H9 (cell line): Measurements from ENCODE around the gene AK9. TPM values are rescaled to one million over a fixed set of nuclear protein-coding genes. Genes with fewer than 3 reads are reported as not detected.

Experiments
- DNase-seq: peaks from one replicate; pipeline ENCODE4 v3.0.0-alpha.2; 2017
- H2AFZ ChIP-seq: one replicate; pipeline ENCODE4 v1.6.1; 2013; ENCODE audit warnings: mild to moderate bottlenecking, low read length, control low read depth, moderate library complexity
- H2AK5ac ChIP-seq: 2 replicates; pipeline ENCODE4 v1.6.1; 2013; ENCODE audit warnings: low read length, control low read depth, mixed read lengths; ENCODE audit not compliant: insufficient read length
- H2BK120ac ChIP-seq: one replicate; pipeline ENCODE4 v1.6.1; 2013; ENCODE audit warnings: low read depth, mild to moderate bottlenecking, low read length, control low read depth, inconsistent platforms; ENCODE audit not compliant: poor library complexity, severe bottlenecking
- H2BK12ac ChIP-seq: 2 replicates; pipeline ENCODE4 v1.6.1; 2013; ENCODE audit warnings: low read length, control low read depth, mixed read lengths, low read depth; ENCODE audit not compliant: insufficient read length
- H2BK15ac ChIP-seq: 2 replicates; pipeline ENCODE4 v1.6.1; 2013; ENCODE audit warnings: low read depth, low read length, control low read depth
- H2BK20ac ChIP-seq: one replicate; pipeline ENCODE4 v1.6.1; 2013; ENCODE audit warnings: low read depth, mild to moderate bottlenecking, low read length, control low read depth, inconsistent platforms; ENCODE audit not compliant: poor library complexity, severe bottlenecking
- H2BK5ac ChIP-seq: 2 replicates; pipeline ENCODE4 v1.6.1; 2013; ENCODE audit warnings: low read length, control low read depth, mixed read lengths; ENCODE audit not compliant: insufficient read length
- H3K14ac ChIP-seq: 2 replicates; pipeline ENCODE4 v1.6.1; 2013; ENCODE audit warnings: low read length, control low read depth; ENCODE audit not compliant: insufficient read depth
- H3K18ac ChIP-seq: 2 replicates; pipeline ENCODE4 v1.6.1; 2013; ENCODE audit warnings: low read depth, mild to moderate bottlenecking, mixed read lengths, low read length, control low read depth; ENCODE audit not compliant: insufficient read length
- H3K23ac ChIP-seq: 2 replicates; pipeline ENCODE4 v1.6.1; 2013; ENCODE audit warnings: low read length, control low read depth, mixed read lengths, low read depth; ENCODE audit not compliant: insufficient read length
- H3K23me2 ChIP-seq: 2 replicates; pipeline ENCODE4 v1.6.1; 2013; ENCODE audit warnings: low read depth, mild to moderate bottlenecking, mixed read lengths, low read length, control low read depth; ENCODE audit not compliant: insufficient read length, poor library complexity, severe bottlenecking
- H3K27ac ChIP-seq: 2 replicates; pipeline ENCODE4 v1.5.1; 2013; ENCODE audit warnings: low read length, control low read depth, mixed read lengths, low read depth; ENCODE audit not compliant: insufficient read length
- H3K27me3 ChIP-seq: 2 replicates; pipeline ENCODE4 v1.6.1; 2013; ENCODE audit warnings: low read length, control low read depth, inconsistent platforms; ENCODE audit not compliant: insufficient read depth
- H3K4ac ChIP-seq: 2 replicates; pipeline ENCODE4 v1.6.1; 2013; ENCODE audit warnings: low read depth, mild to moderate bottlenecking, control low read depth, inconsistent platforms, low read length, moderate library complexity
- H3K4me1 ChIP-seq: 2 replicates; pipeline ENCODE4 v1.6.1; 2013; ENCODE audit warnings: low read length, control low read depth, inconsistent platforms; ENCODE audit not compliant: insufficient read depth
- H3K4me2 ChIP-seq: 2 replicates; pipeline ENCODE4 v1.6.1; 2013; ENCODE audit warnings: low read length, control low read depth, mixed read lengths; ENCODE audit not compliant: insufficient read length, insufficient read depth
- H3K56ac ChIP-seq: 2 replicates; pipeline ENCODE4 v1.6.1; 2013; ENCODE audit warnings: low read depth, mild to moderate bottlenecking, mixed read lengths, low read length, control low read depth; ENCODE audit not compliant: insufficient read length
- H3K79me1 ChIP-seq: 2 replicates; pipeline ENCODE4 v1.6.1; 2013; ENCODE audit warnings: low read depth, mild to moderate bottlenecking, moderate library complexity, low read length, control low read depth, inconsistent platforms; ENCODE audit not compliant: insufficient read depth, poor library complexity, severe bottlenecking
- H3K79me2 ChIP-seq: 2 replicates; pipeline ENCODE4 v1.6.1; 2013; ENCODE audit warnings: low read length, control low read depth, inconsistent platforms; ENCODE audit not compliant: insufficient read depth
- H3K9ac ChIP-seq: 2 replicates; pipeline ENCODE4 v1.6.1; 2013; ENCODE audit warnings: low read length, control low read depth, mixed read lengths; ENCODE audit not compliant: insufficient read length; ENCODE audit errors: extremely low read depth
- H3K9me3 ChIP-seq: one replicate; pipeline ENCODE4 v1.6.1; 2013; ENCODE audit warnings: low read depth, low read length, inconsistent platforms; ENCODE audit not compliant: control insufficient read depth
- H3T11ph ChIP-seq: one replicate; pipeline ENCODE4 v1.6.1; 2013; ENCODE audit warnings: mild to moderate bottlenecking, low read length, control low read depth, inconsistent platforms
- H4K20me1 ChIP-seq: one replicate; pipeline ENCODE4 v1.6.1; 2013; ENCODE audit not compliant: control insufficient read depth, insufficient read length, insufficient read depth
- H4K5ac ChIP-seq: 2 replicates; pipeline ENCODE4 v1.6.1; 2013; ENCODE audit warnings: low read depth, mild to moderate bottlenecking, mixed read lengths, low read length, control low read depth; ENCODE audit not compliant: insufficient read length
- H4K8ac ChIP-seq: replicated peaks from 2 replicates; pipeline ENCODE4 v1.6.1; 2013; ENCODE audit warnings: low read length, control low read depth, mixed read lengths, low read depth; ENCODE audit not compliant: insufficient read length
- H4K91ac ChIP-seq: 2 replicates; pipeline ENCODE4 v1.6.1; 2013; ENCODE audit warnings: low read depth, mild to moderate bottlenecking, moderate library complexity, mixed read lengths, low read length, control low read depth; ENCODE audit not compliant: insufficient read length
- H3K27ac Mint-ChIP-seq, 3 experiments: 2 replicates in 2 of 3; 3 replicates in 1 of 3; pipeline ENCODE4 v1.8.0; 2020 to 2021; ENCODE audit warnings: mixed read lengths in 3 of 3, mild to moderate bottlenecking in 1 of 3, moderate library complexity in 1 of 3
- H3K27me3 Mint-ChIP-seq: 2 replicates; pipeline ENCODE4 v1.8.0; 2021; ENCODE audit warnings: low read depth, mild to moderate bottlenecking, moderate library complexity, mixed read lengths
- H3K36me3 Mint-ChIP-seq, 3 experiments: 2 replicates in 2 of 3; 3 replicates in 1 of 3; pipeline ENCODE4 v1.8.0; 2020 to 2021; ENCODE audit warnings: low read depth in 3 of 3, mixed read lengths in 3 of 3; ENCODE audit not compliant: insufficient read depth in 1 of 3
- H3K4me1 Mint-ChIP-seq, 2 experiments: 2 replicates each; pipeline ENCODE4 v1.8.0; 2020; ENCODE audit warnings: mixed read lengths in 2 of 2
- H3K4me3 Mint-ChIP-seq, 2 experiments: 2 replicates in 1 of 2; 3 replicates in 1 of 2; pipeline ENCODE4 v1.8.0; 2020 to 2021; ENCODE audit warnings: mild to moderate bottlenecking in 2 of 2, mixed read lengths in 2 of 2, moderate library complexity in 1 of 2
- H3K9me3 Mint-ChIP-seq, 2 experiments: 2 replicates in 1 of 2; 3 replicates in 1 of 2; pipeline ENCODE4 v1.8.0; 2020; ENCODE audit warnings: mild to moderate bottlenecking in 2 of 2, mixed read lengths in 2 of 2, moderate library complexity in 1 of 2
- CTCF ChIP-seq: fragments of 200-600 bp; sonication (generic); conservative IDR thresholded peaks from 3 replicates; pipeline ENCODE4 v1.8.0; 2021; ENCODE audit warnings: antibody characterized with exemption, mild to moderate bottlenecking
- WGBS: extraction: QIAGEN DNeasy Blood & Tissue Kit; methylation state at CpG from one replicate; pipeline ENCODE4 v1.1.7; 2013; ENCODE audit warnings: missing lambda C conversion rate, low lambda C conversion rate, mixed read lengths; ENCODE audit not compliant: insufficient read length; ENCODE audit errors: extremely low coverage; 5-methylcytosine and 5-hydroxymethylcytosine counted together
- total RNA-seq: library from RNA; stranded (reverse); gene quantifications from 2 replicates; pipeline ENCODE4 v1.2.1, GENCODE V29; 2021

AK9 gene
- total RNA-seq, 1 experiment from 2014 or later = 2.3 TPM

- Histone ChIP-seq H3K4me2 (no peak overlapping the region), H2BK15ac (no peak overlapping the region), H2BK120ac (no peak overlapping the region), H2BK20ac (no peak overlapping the region), H3K79me1 (no peaks in the 10 kb centered on the region), H3K27me3 (no peaks in the 10 kb centered on the region), H3K9me3 (no peaks in the 10 kb centered on the region), H3K79me2 (peaks cover 2% of the 10 kb centered on the region; the same call in 1 of the 2 replicates), H3K4ac (no peak overlapping the region), H3K23ac (no peak overlapping the region), H4K8ac (no peak overlapping the region), H3K9ac (no peak overlapping the region), H3T11ph (no peak overlapping the region), H2AFZ (no peak overlapping the region), H3K4me1 (no peaks in the 10 kb centered on the region), H2AK5ac (no peak overlapping the region), H3K56ac (no peak overlapping the region), H4K5ac (no peak overlapping the region), H2BK12ac (no peak overlapping the region), H3K23me2 (peaks cover 8% of the 10 kb centered on the region), H3K27ac (no peak overlapping the region), H3K18ac (no peak overlapping the region), H4K91ac (no peak overlapping the region), H4K20me1 (no peaks in the 10 kb centered on the region), H3K14ac (no peak overlapping the region), H2BK5ac (no peak overlapping the region)
- peaks cover 5 to 14% (median 7%) of the 10 kb centered on the region in 3 experiments; a peak in 5 of 7 replicates for H3K36me3 Mint-ChIP-seq
- H3K27me3 Mint-ChIP-seq = no peaks in the 10 kb centered on the region
- no peak overlapping the region for H3K4me3 Mint-ChIP-seq
- no CpG with 5 or more reads among the region's 4 CpGs for WGBS
- peaks cover 8 to 10% of the 10 kb centered on the region in 2 experiments for H3K4me1 Mint-ChIP-seq
- H3K27ac Mint-ChIP-seq = no peak overlapping the region
- H3K9me3 Mint-ChIP-seq = peaks cover 0 to 3% of the 10 kb centered on the region in 2 experiments; a peak in 2 of 5 replicates
- no peak for DNase-seq
- TF ChIP-seq CTCF = peak; percentile 54; the same call in 2 of the 3 replicates
Observed at GRCh38 chr6:109695468-109695867, 4.5 kb upstream of the AK9 start.
